GM23338 (cell line): ENCODE results near the gene SENP5.

Experiments used
- EZH2phosphoT487 ChIP-seq: fragments of 200-600 bp; sonication (generic); IDR thresholded peaks from one replicate; pipeline ENCODE4 v1.8.1; 2018; ENCODE audit warnings: antibody characterized with exemption; ENCODE audit not compliant: unreplicated experiment
- JUNB ChIP-seq: IDR thresholded peaks from one replicate; pipeline ENCODE4 v1.6.1; 2016; ENCODE audit warnings: antibody characterized with exemption; ENCODE audit not compliant: unreplicated experiment
- TF ChIP-seq, protein P1 (sequence below), 2 experiments: fragments of 200-600 bp in 1 of 2; sonication (generic) in 1 of 2; conservative IDR thresholded peaks; 2 replicates each; pipeline versions ENCODE4 v1.5.1 to v1.6.1; 2016 to 2017; ENCODE audit warnings: antibody characterized with exemption in 2 of 2, low read depth in 2 of 2, mild to moderate bottlenecking in 2 of 2, moderate library complexity in 1 of 2
- TF ChIP-seq, protein P2 (sequence below): IDR thresholded peaks from 2 replicates; pipeline ENCODE4 v1.6.1; 2016; ENCODE audit warnings: antibody characterized with exemption

DNA sequence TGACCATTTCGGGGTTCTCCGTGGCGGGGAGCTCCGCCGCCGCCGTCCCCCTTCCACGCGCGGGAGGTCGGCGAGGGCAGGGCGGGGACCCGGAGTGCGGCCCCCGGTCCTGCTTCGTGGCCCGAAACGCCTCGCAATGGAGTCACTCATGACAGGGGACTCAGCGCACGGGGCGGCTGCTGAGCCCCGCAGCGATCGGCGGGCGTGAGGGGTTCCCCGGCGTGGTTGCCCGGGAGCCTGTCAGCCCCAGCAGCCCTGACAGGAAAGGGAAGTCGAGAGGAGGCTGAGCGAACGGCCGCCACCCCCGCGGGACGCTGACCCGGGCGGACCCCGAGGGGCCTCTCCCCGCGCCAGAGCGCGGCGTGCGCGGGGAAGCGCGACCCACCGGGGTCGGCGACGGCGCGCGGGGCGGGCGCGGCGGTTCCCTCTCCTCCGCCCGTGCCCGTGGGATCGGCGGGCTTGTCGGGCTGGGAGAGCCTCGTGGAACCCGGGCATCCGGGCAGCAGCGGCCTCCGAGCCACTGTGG, 101.5 kb downstream of the SENP5 start:
- TF ChIP-seq, protein P1, sequence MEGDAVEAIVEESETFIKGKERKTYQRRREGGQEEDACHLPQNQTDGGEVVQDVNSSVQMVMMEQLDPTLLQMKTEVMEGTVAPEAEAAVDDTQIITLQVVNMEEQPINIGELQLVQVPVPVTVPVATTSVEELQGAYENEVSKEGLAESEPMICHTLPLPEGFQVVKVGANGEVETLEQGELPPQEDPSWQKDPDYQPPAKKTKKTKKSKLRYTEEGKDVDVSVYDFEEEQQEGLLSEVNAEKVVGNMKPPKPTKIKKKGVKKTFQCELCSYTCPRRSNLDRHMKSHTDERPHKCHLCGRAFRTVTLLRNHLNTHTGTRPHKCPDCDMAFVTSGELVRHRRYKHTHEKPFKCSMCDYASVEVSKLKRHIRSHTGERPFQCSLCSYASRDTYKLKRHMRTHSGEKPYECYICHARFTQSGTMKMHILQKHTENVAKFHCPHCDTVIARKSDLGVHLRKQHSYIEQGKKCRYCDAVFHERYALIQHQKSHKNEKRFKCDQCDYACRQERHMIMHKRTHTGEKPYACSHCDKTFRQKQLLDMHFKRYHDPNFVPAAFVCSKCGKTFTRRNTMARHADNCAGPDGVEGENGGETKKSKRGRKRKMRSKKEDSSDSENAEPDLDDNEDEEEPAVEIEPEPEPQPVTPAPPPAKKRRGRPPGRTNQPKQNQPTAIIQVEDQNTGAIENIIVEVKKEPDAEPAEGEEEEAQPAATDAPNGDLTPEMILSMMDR (conservative IDR thresholded peaks at IDR 0.05; ENCODE audit: low read depth in 2 of 2) = no peak
- TF ChIP-seq, protein P2, sequence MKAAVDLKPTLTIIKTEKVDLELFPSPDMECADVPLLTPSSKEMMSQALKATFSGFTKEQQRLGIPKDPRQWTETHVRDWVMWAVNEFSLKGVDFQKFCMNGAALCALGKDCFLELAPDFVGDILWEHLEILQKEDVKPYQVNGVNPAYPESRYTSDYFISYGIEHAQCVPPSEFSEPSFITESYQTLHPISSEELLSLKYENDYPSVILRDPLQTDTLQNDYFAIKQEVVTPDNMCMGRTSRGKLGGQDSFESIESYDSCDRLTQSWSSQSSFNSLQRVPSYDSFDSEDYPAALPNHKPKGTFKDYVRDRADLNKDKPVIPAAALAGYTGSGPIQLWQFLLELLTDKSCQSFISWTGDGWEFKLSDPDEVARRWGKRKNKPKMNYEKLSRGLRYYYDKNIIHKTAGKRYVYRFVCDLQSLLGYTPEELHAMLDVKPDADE = no peak
- TF ChIP-seq JUNB (no peak), EZH2phosphoT487 (peak; percentile 95)
